OCI-LY1 (cell line): Measurements from ENCODE around the gene GRIP1.

Experiments used
- H2AFZ ChIP-seq: fragments of 200-600 bp; sonication (generic), shearing (Covaris generic); 2 replicates; pipeline ENCODE4 v1.6.0; 2014; ENCODE audit warnings: antibody characterized with exemption, mild to moderate bottlenecking, low read length
- H3F3A ChIP-seq: fragments of 200-600 bp; sonication (generic), shearing (Covaris generic); 2 replicates; pipeline ENCODE4 v1.6.0; 2014; ENCODE audit warnings: mild to moderate bottlenecking, antibody characterized with exemption, low read length, moderate library complexity; ENCODE audit not compliant: insufficient read depth
- H3K27ac ChIP-seq: fragments of 200-600 bp; sonication (generic); 2 replicates; pipeline ENCODE4 v1.5.1; 2014; ENCODE audit warnings: low read length, mixed run types, mild to moderate bottlenecking, low read depth; ENCODE audit not compliant: poor library complexity, severe bottlenecking
- H3K27me3 ChIP-seq: fragments of 200-600 bp; sonication (generic); 2 replicates; pipeline ENCODE4 v1.6.0; 2014; ENCODE audit warnings: antibody characterized with exemption, mild to moderate bottlenecking, low read length, moderate library complexity; ENCODE audit not compliant: insufficient read depth
- H3K36me3 ChIP-seq: fragments of 200-600 bp; sonication (generic); 2 replicates; pipeline ENCODE4 v1.6.1; 2014; ENCODE audit warnings: mild to moderate bottlenecking, antibody characterized with exemption, low read length, moderate library complexity, mixed read lengths; ENCODE audit not compliant: insufficient read depth
- H3K4me1 ChIP-seq: fragments of 200-600 bp; sonication (generic); 2 replicates; pipeline ENCODE4 v1.5.1; 2014; ENCODE audit warnings: mild to moderate bottlenecking, low read length, moderate library complexity; ENCODE audit not compliant: insufficient read depth, severe bottlenecking
- H3K4me2 ChIP-seq: fragments of 200-600 bp; sonication (generic), shearing (Covaris generic); 2 replicates; pipeline ENCODE4 v1.6.1; 2014; ENCODE audit warnings: low read length
- H3K4me3 ChIP-seq: fragments of 200-600 bp; sonication (generic); 2 replicates; pipeline ENCODE4 v1.5.1; 2014; ENCODE audit warnings: low read length, low read depth, mild to moderate bottlenecking, mixed read lengths; ENCODE audit not compliant: poor library complexity, severe bottlenecking
- H3K79me2 ChIP-seq: fragments of 200-600 bp; shearing (Covaris generic); 2 replicates; pipeline ENCODE4 v1.6.1; 2016; ENCODE audit warnings: mixed run types, low read length, mixed read lengths; ENCODE audit not compliant: insufficient read depth
- H3K9ac ChIP-seq: fragments of 200-600 bp; sonication (generic), shearing (Covaris generic); 2 replicates; pipeline ENCODE4 v1.6.1; 2014; ENCODE audit warnings: mild to moderate bottlenecking, low read length, mixed read lengths
- H3K9me2 ChIP-seq: fragments of 200-600 bp; sonication (generic), shearing (Covaris generic); 2 replicates; pipeline ENCODE4 v1.6.1; 2014; ENCODE audit warnings: low read depth, mild to moderate bottlenecking, low read length, mixed read lengths
- H3K9me3 ChIP-seq: fragments of 200-600 bp; shearing (Covaris generic); 2 replicates; pipeline ENCODE4 v1.6.1; 2014; ENCODE audit warnings: low read length, mixed read lengths
- H4K20me1 ChIP-seq: fragments of 200-600 bp; sonication (generic), shearing (Covaris generic); 2 replicates; pipeline ENCODE4 v1.6.0; 2016; ENCODE audit warnings: mild to moderate bottlenecking, low read length; ENCODE audit not compliant: insufficient read depth
- EZH2 ChIP-seq: fragments of 200-600 bp; sonication (generic), shearing (Covaris generic); IDR thresholded peaks from 2 replicates; pipeline ENCODE4 v1.8.0; 2017; ENCODE audit warnings: borderline replicate concordance, mixed run types, mild to moderate bottlenecking, antibody characterized with exemption, low read length, moderate library complexity, mixed read lengths
- TF ChIP-seq, protein P1 (sequence below): fragments of 200-600 bp; sonication (generic), shearing (Covaris generic); IDR thresholded peaks from 2 replicates; pipeline ENCODE4 v1.5.1; 2017; ENCODE audit warnings: mild to moderate bottlenecking, antibody characterized with exemption, low read length, moderate library complexity, mixed read lengths

The GRIP1 gene

DNA sequence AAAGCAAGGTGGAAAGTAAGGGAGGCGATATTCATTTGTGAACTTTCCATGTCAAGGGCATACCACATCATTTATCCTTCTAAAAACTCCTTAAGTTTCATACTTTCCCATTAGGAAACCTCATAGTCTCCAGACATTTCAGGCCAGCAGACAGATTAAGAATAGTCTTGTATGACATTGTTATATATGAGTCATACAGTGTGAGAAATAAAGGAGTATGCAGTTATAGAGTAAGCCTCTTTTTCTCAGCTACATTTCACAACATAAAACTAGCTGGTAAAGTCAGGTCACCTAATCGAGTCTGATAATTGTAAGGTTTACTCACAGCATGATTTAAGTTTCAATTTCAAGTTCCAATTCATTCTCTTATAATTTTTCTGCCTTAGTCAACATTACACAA lies 164.3 kb downstream of the GRIP1 start:
- no peaks in the 10 kb centered on the region for H3K4me1 ChIP-seq
- no peak overlapping the region for H2AFZ ChIP-seq
- H3K9me3 ChIP-seq = no peaks in the 10 kb centered on the region
- H3K4me3 ChIP-seq = no peak overlapping the region
- H3F3A ChIP-seq = no peaks in the 10 kb centered on the region
- no peaks in the 10 kb centered on the region for H3K27me3 ChIP-seq
- no peak overlapping the region for H3K4me2 ChIP-seq
- no peak overlapping the region for H3K9ac ChIP-seq
- no peak overlapping the region for H3K27ac ChIP-seq
- H3K9me2 ChIP-seq = no peaks in the 10 kb centered on the region
- no peaks in the 10 kb centered on the region for H4K20me1 ChIP-seq
- TF ChIP-seq EZH2 = no peak
- TF ChIP-seq, protein P1, sequence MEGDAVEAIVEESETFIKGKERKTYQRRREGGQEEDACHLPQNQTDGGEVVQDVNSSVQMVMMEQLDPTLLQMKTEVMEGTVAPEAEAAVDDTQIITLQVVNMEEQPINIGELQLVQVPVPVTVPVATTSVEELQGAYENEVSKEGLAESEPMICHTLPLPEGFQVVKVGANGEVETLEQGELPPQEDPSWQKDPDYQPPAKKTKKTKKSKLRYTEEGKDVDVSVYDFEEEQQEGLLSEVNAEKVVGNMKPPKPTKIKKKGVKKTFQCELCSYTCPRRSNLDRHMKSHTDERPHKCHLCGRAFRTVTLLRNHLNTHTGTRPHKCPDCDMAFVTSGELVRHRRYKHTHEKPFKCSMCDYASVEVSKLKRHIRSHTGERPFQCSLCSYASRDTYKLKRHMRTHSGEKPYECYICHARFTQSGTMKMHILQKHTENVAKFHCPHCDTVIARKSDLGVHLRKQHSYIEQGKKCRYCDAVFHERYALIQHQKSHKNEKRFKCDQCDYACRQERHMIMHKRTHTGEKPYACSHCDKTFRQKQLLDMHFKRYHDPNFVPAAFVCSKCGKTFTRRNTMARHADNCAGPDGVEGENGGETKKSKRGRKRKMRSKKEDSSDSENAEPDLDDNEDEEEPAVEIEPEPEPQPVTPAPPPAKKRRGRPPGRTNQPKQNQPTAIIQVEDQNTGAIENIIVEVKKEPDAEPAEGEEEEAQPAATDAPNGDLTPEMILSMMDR = no peak
- H3K36me3 ChIP-seq = no peaks in the 10 kb centered on the region
- no peaks in the 10 kb centered on the region for H3K79me2 ChIP-seq

DNA sequence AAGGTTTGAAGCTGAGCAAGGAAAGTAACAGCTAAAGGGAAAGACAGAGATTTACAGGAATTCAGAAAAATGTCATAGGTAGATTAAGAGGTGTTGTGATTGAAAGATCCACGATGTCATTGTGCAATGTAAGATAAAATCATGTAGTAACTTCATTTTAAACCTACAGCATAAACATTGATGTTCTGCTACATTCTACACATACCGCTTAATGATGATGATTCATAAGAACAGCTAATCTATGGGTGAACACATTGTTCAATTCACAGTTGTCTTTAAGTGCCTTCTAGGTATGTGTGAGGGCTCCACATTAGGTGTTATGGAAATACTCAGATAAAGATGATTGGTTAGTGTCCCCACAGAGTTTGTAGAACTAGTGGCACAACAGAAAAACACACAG lies 170.9 kb downstream of the GRIP1 start:
- no peaks in the 10 kb centered on the region for H4K20me1 ChIP-seq
- H2AFZ ChIP-seq = no peak overlapping the region
- peaks cover 4% of the 10 kb centered on the region; the same call in 1 of the 2 replicates for H3K9me3 ChIP-seq
- no peaks in the 10 kb centered on the region for H3K27me3 ChIP-seq
- no peak overlapping the region for H3K4me3 ChIP-seq
- no peaks in the 10 kb centered on the region for H3F3A ChIP-seq
- no peaks in the 10 kb centered on the region for H3K36me3 ChIP-seq
- H3K4me2 ChIP-seq = no peak overlapping the region
- no peaks in the 10 kb centered on the region for H3K9me2 ChIP-seq
- no peak overlapping the region for H3K9ac ChIP-seq
- H3K27ac ChIP-seq = no peak overlapping the region
- TF ChIP-seq, protein P1 = no peak
- TF ChIP-seq EZH2 = no peak
- H3K4me1 ChIP-seq = no peaks in the 10 kb centered on the region
- H3K79me2 ChIP-seq = no peaks in the 10 kb centered on the region

DNA sequence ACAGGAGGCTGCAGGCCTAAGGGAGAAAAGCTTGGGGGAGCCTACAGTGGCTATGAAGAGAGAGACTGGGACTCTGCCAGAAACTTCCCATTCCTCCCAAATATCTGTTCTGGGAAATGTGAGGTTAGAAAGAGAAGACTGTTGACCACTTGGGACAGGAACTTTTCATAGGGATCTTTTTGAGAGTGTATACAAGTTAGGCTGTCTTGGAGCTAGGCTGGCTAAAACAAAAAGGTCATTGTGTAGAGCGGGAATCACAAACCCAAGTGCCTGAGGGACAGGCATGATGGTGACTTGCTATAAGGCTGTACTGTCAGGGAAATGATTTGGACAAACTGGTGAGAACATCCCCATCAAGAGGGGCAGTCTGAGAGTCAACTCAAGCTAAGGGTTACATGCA lies 175.1 kb downstream of the GRIP1 start:
- H3K4me1 ChIP-seq = no peaks in the 10 kb centered on the region
- TF ChIP-seq EZH2 = no peak
- TF ChIP-seq, protein P1 = no peak
- H3K36me3 ChIP-seq = no peaks in the 10 kb centered on the region
- no peaks in the 10 kb centered on the region for H3K9me2 ChIP-seq
- H3K9ac ChIP-seq = no peak overlapping the region
- H2AFZ ChIP-seq = no peak overlapping the region
- peaks cover 4% of the 10 kb centered on the region; the same call in 1 of the 2 replicates for H3K9me3 ChIP-seq
- no peaks in the 10 kb centered on the region for H4K20me1 ChIP-seq
- H3K27ac ChIP-seq = no peak overlapping the region
- H3K79me2 ChIP-seq = no peaks in the 10 kb centered on the region
- no peaks in the 10 kb centered on the region for H3F3A ChIP-seq
- no peaks in the 10 kb centered on the region for H3K27me3 ChIP-seq
- no peak overlapping the region for H3K4me3 ChIP-seq
- H3K4me2 ChIP-seq = no peak overlapping the region
